Tibial artery (tissue), 4 donors: Measurements from ENCODE around the gene ZP2.
"Not testable (repeated sequence)": the region's sequence is repeated elsewhere in the genome, so short reads cannot be mapped to it uniquely, and the experiment has no call there.

Experiments
- DNase-seq, 2 donors: peaks; one replicate each; pipeline ENCODE4 v3.0.0-alpha.2; 2019
- H3K27ac ChIP-seq, 2 donors: fragments of 200-600 bp; sonication (generic) in 1 of 2; 1 replicate in 1 of 2; 2 replicates in 1 of 2; pipeline ENCODE4 v1.5.1; 2018 to 2019; ENCODE audit warnings: mild to moderate bottlenecking in 1 of 2
- H3K27me3 ChIP-seq, 2 donors: fragments of 200-600 bp; sonication (generic) in 1 of 2; one replicate each; pipeline versions ENCODE4 v1.5.1 to v1.6.0; 2016 to 2019
- H3K36me3 ChIP-seq, 3 donors: fragments of 200-600 bp; sonication (generic) in 2 of 3; one replicate each; pipeline ENCODE4 v1.5.1; 2016 to 2019; ENCODE audit warnings: mild to moderate bottlenecking in 2 of 3
- H3K4me1 ChIP-seq, 4 donors: fragments of 200-600 bp; sonication (generic) in 2 of 4; 1 replicate in 3 of 4; 2 replicates in 1 of 4; pipeline ENCODE4 v1.5.1; 2016 to 2019
- H3K4me3 ChIP-seq, 2 donors: fragments of 200-600 bp; sonication (generic) in 1 of 2; 1 replicate in 1 of 2; 2 replicates in 1 of 2; pipeline ENCODE4 v1.5.1; 2018 to 2019; ENCODE audit warnings: mild to moderate bottlenecking in 2 of 2
- H3K9me3 ChIP-seq, 3 donors: fragments of 200-600 bp; sonication (generic) in 1 of 3; one replicate each; pipeline ENCODE4 v1.5.1; 2016 to 2019
- intact Hi-C: fragments of 100-400 bp; cut with DNase I; formaldehyde crosslinking; loops from one replicate; pipeline ENCODE4 v1.15.0; 2023; ENCODE audit warnings: low total_unique reads
- TF ChIP-seq, protein P1 (sequence below), 2 experiments: fragments of 200-600 bp in 1 of 2; fragments of 450-650 bp in 1 of 2; IDR thresholded peaks; one replicate each; pipeline ENCODE4 v1.5.1; 2017 to 2019; ENCODE audit warnings: antibody characterized with exemption in 2 of 2, mild to moderate bottlenecking in 1 of 2, moderate library complexity in 1 of 2

The ZP2 gene

DNA sequence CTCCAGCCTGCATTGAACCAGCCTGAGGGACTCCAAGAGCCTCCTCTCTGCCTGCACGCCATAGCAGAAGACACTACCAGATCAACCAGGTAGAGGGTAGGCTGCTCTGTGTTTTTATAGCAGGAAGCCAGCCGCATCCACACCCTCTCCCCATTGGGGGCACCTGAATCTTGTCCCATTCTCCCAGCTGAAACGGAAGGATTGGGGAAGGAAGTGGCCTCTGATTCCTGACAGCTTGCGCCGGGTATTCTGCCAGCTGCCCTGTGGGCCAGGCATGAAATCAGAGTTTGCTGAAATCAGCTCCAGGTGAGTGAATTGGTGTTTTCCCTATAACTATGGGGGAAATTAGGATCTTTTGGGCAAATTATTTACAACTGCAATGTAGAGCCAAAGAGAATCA lies at the start of gene ZP2:
ZP2 (minus strand) TSS at position 89 of the 400 bp plus-strand sequence; CDS start at position 62, 27 bp downstream.
- Histone ChIP-seq H3K4me1 (no peaks in the 10 kb centered on the region), H3K9me3 (no peaks in the 10 kb centered on the region), H3K4me3 (no peak within 1 kb of the TSS), H3K36me3 (no peaks in the 10 kb centered on the region), H3K27me3 (peaks cover 0 to 25% of the 10 kb centered on the region in 2 donors), H3K27ac (no peak within 1 kb of the TSS)
- TF ChIP-seq, protein P1, sequence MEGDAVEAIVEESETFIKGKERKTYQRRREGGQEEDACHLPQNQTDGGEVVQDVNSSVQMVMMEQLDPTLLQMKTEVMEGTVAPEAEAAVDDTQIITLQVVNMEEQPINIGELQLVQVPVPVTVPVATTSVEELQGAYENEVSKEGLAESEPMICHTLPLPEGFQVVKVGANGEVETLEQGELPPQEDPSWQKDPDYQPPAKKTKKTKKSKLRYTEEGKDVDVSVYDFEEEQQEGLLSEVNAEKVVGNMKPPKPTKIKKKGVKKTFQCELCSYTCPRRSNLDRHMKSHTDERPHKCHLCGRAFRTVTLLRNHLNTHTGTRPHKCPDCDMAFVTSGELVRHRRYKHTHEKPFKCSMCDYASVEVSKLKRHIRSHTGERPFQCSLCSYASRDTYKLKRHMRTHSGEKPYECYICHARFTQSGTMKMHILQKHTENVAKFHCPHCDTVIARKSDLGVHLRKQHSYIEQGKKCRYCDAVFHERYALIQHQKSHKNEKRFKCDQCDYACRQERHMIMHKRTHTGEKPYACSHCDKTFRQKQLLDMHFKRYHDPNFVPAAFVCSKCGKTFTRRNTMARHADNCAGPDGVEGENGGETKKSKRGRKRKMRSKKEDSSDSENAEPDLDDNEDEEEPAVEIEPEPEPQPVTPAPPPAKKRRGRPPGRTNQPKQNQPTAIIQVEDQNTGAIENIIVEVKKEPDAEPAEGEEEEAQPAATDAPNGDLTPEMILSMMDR (IDR thresholded peaks at IDR 0.05), result no peak
- no peak for DNase-seq
- intact Hi-C loops, result no loop called here

DNA sequence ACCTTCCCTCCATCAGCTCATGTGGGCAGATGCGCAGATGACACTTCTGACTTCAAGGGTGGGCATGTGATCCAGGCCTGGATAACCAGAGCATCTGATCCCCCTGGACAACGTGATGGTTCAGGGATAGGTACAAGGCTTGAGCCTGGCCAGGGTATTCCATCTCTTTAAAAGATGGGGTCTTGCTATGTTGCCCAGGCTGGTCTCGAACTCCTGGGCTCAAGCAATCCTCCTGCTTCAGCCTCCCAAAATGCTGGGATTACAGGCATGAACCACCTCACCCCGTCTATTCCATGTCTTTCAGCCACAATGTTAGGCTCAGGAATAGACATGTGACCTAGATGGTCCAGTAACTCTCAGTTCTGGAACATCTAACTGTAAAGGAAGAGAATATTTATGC lies 45.9 kb upstream of the ZP2 start:
- Histone ChIP-seq H3K27ac (no peak overlapping the region), H3K4me3 (no peak overlapping the region), H3K9me3 (no peaks in the 10 kb centered on the region), H3K4me1 (no peaks in the 10 kb centered on the region), H3K27me3 (no peaks in the 10 kb centered on the region), H3K36me3 (no peaks in the 10 kb centered on the region)
- TF ChIP-seq, protein P1 (IDR thresholded peaks at IDR 0.05), result no peak
- no peak for DNase-seq
- intact Hi-C loops, result no loop called here

DNA sequence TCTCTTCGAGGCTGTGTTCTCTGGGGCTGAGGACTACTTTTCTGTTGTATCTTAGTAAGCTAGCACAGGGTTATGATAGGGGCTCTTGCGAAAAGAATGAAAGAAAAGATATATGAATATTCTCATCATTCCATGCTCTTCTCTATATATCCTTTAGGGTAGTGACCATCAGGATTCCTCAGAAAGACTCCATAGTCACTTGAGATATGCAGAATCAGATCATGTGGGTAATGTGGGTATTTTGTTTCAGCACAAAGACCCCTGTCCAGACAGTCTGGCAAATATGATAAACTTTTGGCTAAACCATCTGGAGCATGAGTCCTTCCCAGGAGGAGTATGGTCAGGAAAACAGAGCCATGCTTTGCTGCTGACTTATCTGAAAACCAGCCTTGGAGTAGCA lies 45.3 kb upstream of the ZP2 start:
- Histone ChIP-seq H3K9me3 (no peaks in the 10 kb centered on the region), H3K4me1 (no peaks in the 10 kb centered on the region), H3K27me3 (no peaks in the 10 kb centered on the region), H3K36me3 (no peaks in the 10 kb centered on the region), H3K4me3 (no peak overlapping the region), H3K27ac (no peak overlapping the region)
- TF ChIP-seq, protein P1 (IDR thresholded peaks at IDR 0.05), result no peak
- intact Hi-C loops, result no loop called here
- DNase-seq, result no peak

DNA sequence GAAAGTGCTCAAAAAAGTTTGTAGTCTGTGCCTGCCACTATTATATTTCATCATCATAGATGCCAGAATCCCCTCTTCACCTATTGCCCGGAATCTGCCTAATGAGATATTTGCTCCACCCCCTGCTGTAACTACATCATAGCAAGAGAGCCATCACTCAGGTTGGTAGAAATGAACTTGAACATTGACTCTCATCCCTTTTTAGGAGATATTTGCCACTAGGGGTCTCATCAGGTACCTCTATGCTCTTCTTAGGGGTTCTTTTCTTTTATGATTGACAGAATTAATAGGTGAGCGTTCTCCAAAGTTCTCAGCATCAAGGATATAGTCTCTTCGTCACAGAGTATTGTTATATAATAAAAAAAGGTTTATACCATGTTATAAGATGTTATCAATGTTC lies 42.1 kb upstream of the ZP2 start:
- no peaks in the 10 kb centered on the region for H3K36me3 ChIP-seq
- H3K27me3 ChIP-seq, result peaks cover 0 to 12% of the 10 kb centered on the region in 2 donors
- no peaks in the 10 kb centered on the region for H3K9me3 ChIP-seq
- intact Hi-C loops, result no loop called here
- no peak overlapping the region for H3K27ac ChIP-seq
- no peaks in the 10 kb centered on the region for H3K4me1 ChIP-seq
- H3K4me3 ChIP-seq, result no peak overlapping the region
- DNase-seq, result no peak
- TF ChIP-seq, protein P1 (IDR thresholded peaks at IDR 0.05), result no peak

DNA sequence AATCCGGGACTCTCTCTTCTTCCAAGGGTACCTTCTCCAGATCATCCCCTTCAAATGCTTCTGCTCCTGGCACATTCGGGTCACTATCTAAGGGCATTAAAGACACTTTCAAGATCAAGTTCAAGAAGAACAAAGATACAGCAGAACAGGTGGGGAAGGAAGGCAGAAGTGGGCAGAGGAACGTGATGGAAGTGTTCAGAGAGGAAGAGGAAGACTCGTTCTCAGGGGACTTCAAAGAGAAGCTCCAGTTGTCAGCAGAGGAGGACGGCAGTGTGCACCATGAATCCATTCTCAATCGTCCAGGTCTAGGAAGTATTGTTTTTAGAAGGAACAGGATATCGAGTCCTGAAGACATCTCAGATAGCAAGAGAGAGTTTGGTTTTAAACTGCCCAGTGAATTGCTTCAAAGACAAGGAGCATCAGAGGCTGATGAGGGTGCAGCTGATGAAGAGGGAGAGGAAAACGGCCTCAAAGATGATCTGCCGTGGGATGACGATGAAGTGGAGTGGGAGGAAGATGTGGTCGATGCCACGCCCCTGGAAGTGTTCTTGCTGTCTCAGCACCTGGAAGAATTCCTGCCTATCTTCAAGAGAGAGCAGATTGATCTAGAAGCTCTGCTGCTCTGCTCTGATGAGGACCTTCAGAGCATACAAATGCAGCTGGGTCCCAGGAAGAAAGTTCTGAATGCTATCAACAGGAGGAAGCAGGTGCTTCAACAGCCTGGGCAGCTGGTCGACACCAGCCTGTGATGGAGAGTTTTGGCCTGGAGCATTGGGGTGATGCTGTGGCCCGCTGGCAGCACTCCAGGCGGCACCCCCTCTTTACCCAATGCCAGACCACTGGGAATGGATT lies 38.9 kb upstream of the ZP2 start:
- no peak for DNase-seq
- Histone ChIP-seq H3K4me1 (no peaks in the 10 kb centered on the region), H3K9me3 (no peaks in the 10 kb centered on the region), H3K4me3 (no peak overlapping the region), H3K36me3 (no peaks in the 10 kb centered on the region), H3K27me3 (peaks cover 0 to 12% of the 10 kb centered on the region in 2 donors), H3K27ac (no peak overlapping the region)
- TF ChIP-seq, protein P1 (IDR thresholded peaks at IDR 0.05), result no peak
- intact Hi-C loops, result no loop called here

DNA sequence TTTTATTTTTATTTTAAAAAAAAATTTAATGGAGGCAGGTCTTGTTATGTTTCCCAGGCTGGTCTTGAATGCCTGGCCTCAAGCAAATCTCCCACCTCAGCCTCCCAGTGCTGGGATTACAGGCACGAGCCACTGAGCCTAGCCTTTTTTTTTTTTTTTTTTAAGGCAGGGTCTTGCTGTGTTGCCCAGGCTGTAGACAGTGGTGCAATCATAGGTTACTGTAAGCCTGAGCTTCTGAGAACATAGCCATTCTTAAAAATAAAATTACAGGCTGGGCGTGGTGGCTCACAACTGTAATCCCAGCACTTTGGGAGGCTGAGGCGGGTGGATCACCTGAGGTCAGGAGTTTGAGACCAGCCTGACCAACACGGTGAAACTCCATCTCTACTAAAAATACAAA lies 36.8 kb upstream of the ZP2 start:
- H3K9me3 ChIP-seq, H3K36me3 ChIP-seq, DNase-seq, H3K4me1 ChIP-seq, H3K4me3 ChIP-seq, intact Hi-C loops, H3K27ac ChIP-seq: not testable (repeated sequence)
- peaks cover 0 to 12% of the 10 kb centered on the region in 2 donors for H3K27me3 ChIP-seq
